HepG2 (cell line): ENCODE data around the gene PFAS. TPM values are rescaled to one million over a fixed set of nuclear protein-coding genes. Genes with fewer than 3 reads are reported as not detected.
A peak's percentile ranks its signal among the peaks of the same experiment; 100 is the strongest.

Experiments used
- EP300 ChIP-seq, 3 experiments: sonication (generic) in 1 of 3; formaldehyde crosslinking in 1 of 3; IDR thresholded peaks; 2 replicates each; pipeline versions ENCODE4 v1.5.1 to v1.6.1; 2011 to 2020; ENCODE audit warnings: low read depth in 2 of 3, low read length in 2 of 3, borderline replicate concordance in 1 of 3, improper control_type of control experiment in 1 of 3, mild to moderate bottlenecking in 1 of 3, missing genetic modification reagents in 1 of 3, moderate library complexity in 1 of 3
- FOXO1 ChIP-seq: sonication (generic); formaldehyde crosslinking; IDR thresholded peaks from 2 replicates; pipeline ENCODE4 v1.4.0; 2020; ENCODE audit warnings: missing genetic modification reagents
- MIER3 ChIP-seq: IDR thresholded peaks from 2 replicates; pipeline ENCODE4 v1.6.1; 2016; ENCODE audit warnings: missing compliant biosample characterization, borderline replicate concordance
- PAF1 ChIP-seq: IDR thresholded peaks from 2 replicates; pipeline ENCODE4 v1.6.1; 2016; ENCODE audit warnings: missing genetic modification reagents, missing compliant biosample characterization
- RFXANK ChIP-seq: IDR thresholded peaks from 2 replicates; pipeline ENCODE4 v1.6.1; 2016
- SKI ChIP-seq: fragments of 450-650 bp; IDR thresholded peaks from one replicate; pipeline ENCODE4 v1.6.1; 2018; ENCODE audit warnings: mild to moderate bottlenecking; ENCODE audit not compliant: partially characterized antibody
- TOPORS ChIP-seq: sonication (generic); formaldehyde crosslinking; IDR thresholded peaks from 2 replicates; pipeline ENCODE4 v1.8.0; 2023; ENCODE audit warnings: mild to moderate bottlenecking, missing genetic modification reagents
- XRCC5 ChIP-seq: fragments of 200-400 bp; formaldehyde crosslinking; optimal IDR thresholded peaks from 2 replicates; pipeline ENCODE3; 2017; ENCODE audit warnings: mild to moderate bottlenecking, low read length
- ZBTB10 ChIP-seq: sonication (generic); formaldehyde crosslinking; IDR thresholded peaks from 2 replicates; pipeline ENCODE4 v1.4.0; 2020; ENCODE audit warnings: missing genetic modification reagents, borderline replicate concordance
- ZHX2 ChIP-seq, 2 experiments: sonication (generic) in 1 of 2; formaldehyde crosslinking in 1 of 2; IDR thresholded peaks; 2 replicates each; pipeline versions ENCODE4 v1.6.1 to v1.9.0; 2014 to 2022; ENCODE audit warnings: antibody characterized with exemption in 1 of 2, borderline replicate concordance in 1 of 2, inconsistent platforms in 1 of 2, low read depth in 1 of 2, missing genetic modification reagents in 1 of 2
- ZNF510 ChIP-seq: sonication (generic); formaldehyde crosslinking; IDR thresholded peaks from 2 replicates; pipeline ENCODE4 v1.4.0; 2020; ENCODE audit warnings: low read depth, mild to moderate bottlenecking, missing genetic modification reagents
- ZNF512 ChIP-seq: sonication (generic); formaldehyde crosslinking; IDR thresholded peaks from 2 replicates; pipeline ENCODE4 v1.4.0; 2020; ENCODE audit warnings: mild to moderate bottlenecking, missing genetic modification reagents
- ZNF780A ChIP-seq: sonication (generic); formaldehyde crosslinking; IDR thresholded peaks from 2 replicates; pipeline ENCODE4 v1.8.0; 2022; ENCODE audit warnings: mild to moderate bottlenecking, missing genetic modification reagents, moderate library complexity
- ZSCAN21 ChIP-seq: sonication (generic); formaldehyde crosslinking; IDR thresholded peaks from 2 replicates; pipeline ENCODE4 v1.8.0; 2022; ENCODE audit warnings: mild to moderate bottlenecking, missing genetic modification reagents, moderate library complexity, borderline replicate concordance
- polyA plus RNA-seq, 8 experiments: library from polyadenylated mRNA; depleted of rRNA in 3 of 8; stranded (reverse) in 7 of 8; unstranded in 1 of 8; fragments of >200 nt; fragmentation: Illumina TruSeq in 4 of 8; extraction: Trizol in 4 of 8; gene quantifications; 2 replicates each; pipeline versions ENCODE4 v1.2.1 to v1.2.3, GENCODE V29; 2011 to 2016; ENCODE audit warnings: low read depth in 4 of 8, missing spikeins in 1 of 8, mixed read lengths in 1 of 8; ENCODE audit not compliant: insufficient read depth in 1 of 8
- total RNA-seq, 5 experiments: library from RNA; depleted of rRNA; stranded (reverse); fragments of >200 nt; fragmentation: Illumina TruSeq; extraction: Trizol; gene quantifications; 2 replicates each; pipeline ENCODE4 v1.2.3, GENCODE V29; 2016; ENCODE audit warnings: low read depth in 1 of 5
- TF ChIP-seq, protein P1 (sequence below): sonication (generic); formaldehyde crosslinking; IDR thresholded peaks from 2 replicates; pipeline ENCODE4 v1.5.1; 2020; ENCODE audit warnings: missing genetic modification reagents, mild to moderate bottlenecking, borderline replicate concordance
- TF ChIP-seq, protein P2 (sequence below): sonication (generic); formaldehyde crosslinking; IDR thresholded peaks from 2 replicates; pipeline ENCODE4 v1.4.0; 2020; ENCODE audit warnings: missing genetic modification reagents

Gene PFAS
- total and polyA plus RNA-seq, 2 of the 13 experiments (the other 11 are each of a cell fraction or from before 2014, with no cell fraction given): 49.4 to 58.2 TPM

DNA sequence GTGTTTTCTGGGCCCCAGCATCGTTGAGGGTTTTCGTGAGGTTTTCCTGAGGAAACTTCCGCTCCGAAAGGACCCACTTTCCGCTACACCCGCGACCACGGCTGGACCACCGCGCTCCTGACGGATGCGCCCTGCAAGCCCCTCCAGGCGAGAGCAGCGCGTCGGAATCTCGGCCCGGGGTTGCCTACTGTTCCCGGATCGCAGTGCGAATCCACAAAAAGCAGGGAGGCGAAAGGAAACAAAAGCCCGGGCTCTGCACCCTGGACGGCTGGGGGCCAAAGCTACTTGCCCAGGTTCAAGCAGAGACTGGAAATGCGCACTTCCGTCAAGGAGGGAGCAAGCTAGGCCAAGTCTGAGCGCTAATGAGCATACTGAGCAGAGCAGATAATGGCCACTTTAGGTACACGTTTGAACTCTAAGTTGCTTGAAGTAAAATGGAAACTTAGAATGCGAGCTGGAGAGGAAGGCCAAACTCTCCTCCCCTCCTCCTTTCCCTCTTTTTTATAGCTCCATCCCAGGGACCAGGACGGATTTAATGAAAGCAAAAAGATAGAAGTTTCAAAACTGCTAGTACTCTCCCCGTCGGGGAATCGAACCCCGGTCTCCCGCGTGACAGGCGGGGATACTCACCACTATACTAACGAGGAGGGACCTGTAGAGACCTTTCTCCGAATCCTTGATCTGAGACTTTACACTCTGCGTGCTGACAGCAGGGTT, 27.3 kb upstream of the PFAS start (continued):
- TF ChIP-seq ZNF510 (CRISPR knock-in tag) (no peak), FOXO1 (CRISPR knock-in tag) (0 out of 2 replicates have a peak, but pooled peaks have one; percentile 25), ZSCAN21 (CRISPR knock-in tag) (no peak), ZNF512 (no peak), PAF1 (no peak), ZNF780A (no peak), SKI (no peak), RFXANK (CRISPR knock-in tag) (no peak), MIER3 (peak; percentile 40; the same call in 1 of the 2 replicates), XRCC5 (no peak), TOPORS (CRISPR knock-in tag) (no peak), EP300 (IDR thresholded peaks at IDR 0.05; ENCODE audit: low read depth in 2 of 2, low read length in 2 of 2) (no peak), EP300 (CRISPR knock-in tag; IDR thresholded peaks at IDR 0.05; ENCODE audit: borderline replicate concordance) (no peak), ZBTB10 (CRISPR knock-in tag) (0 out of 2 replicates have a peak, but pooled peaks have one; percentile 35), ZHX2 (IDR thresholded peaks at IDR 0.05; ENCODE audit: low read depth) (no peak), ZHX2 (CRISPR knock-in tag; IDR thresholded peaks at IDR 0.05; ENCODE audit: borderline replicate concordance) (no peak)
- TF ChIP-seq, protein P1, sequence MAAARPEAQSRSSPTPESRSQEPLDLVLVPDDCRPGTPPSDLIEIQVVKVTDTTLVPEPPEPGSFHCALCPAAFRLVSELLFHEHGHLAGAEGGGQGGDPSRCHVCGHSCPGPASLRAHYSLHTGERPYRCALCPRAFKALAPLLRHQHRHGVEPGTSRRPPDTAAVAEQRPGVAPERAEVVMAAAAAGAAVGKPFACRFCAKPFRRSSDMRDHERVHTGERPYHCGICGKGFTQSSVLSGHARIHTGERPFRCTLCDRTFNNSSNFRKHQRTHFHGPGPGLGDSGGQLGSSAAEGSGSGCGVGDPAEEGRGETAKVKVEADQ (CRISPR knock-in tag): no peak
- TF ChIP-seq, protein P2, sequence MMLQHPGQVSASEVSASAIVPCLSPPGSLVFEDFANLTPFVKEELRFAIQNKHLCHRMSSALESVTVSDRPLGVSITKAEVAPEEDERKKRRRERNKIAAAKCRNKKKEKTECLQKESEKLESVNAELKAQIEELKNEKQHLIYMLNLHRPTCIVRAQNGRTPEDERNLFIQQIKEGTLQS: peak; percentile 38; the same call in 1 of the 2 replicates
